GM23338 (cell line): ENCODE measurements around the gene TMC3. TPM values are rescaled to one million over a fixed set of nuclear protein-coding genes. Genes with fewer than 3 reads are reported as not detected.

Experiments
- ETS1 ChIP-seq: IDR thresholded peaks from 2 replicates; pipeline ENCODE4 v1.6.1; 2016; ENCODE audit warnings: antibody characterized with exemption
- EZH2phosphoT487 ChIP-seq: fragments of 200-600 bp; sonication (generic); IDR thresholded peaks from one replicate; pipeline ENCODE4 v1.8.1; 2018; ENCODE audit warnings: antibody characterized with exemption; ENCODE audit not compliant: unreplicated experiment
- REST ChIP-seq: IDR thresholded peaks from one replicate; pipeline ENCODE4 v1.6.1; 2018; ENCODE audit warnings: antibody characterized with exemption; ENCODE audit not compliant: unreplicated experiment
- STAT1 ChIP-seq: IDR thresholded peaks from one replicate; pipeline ENCODE4 v1.6.1; 2016; ENCODE audit warnings: antibody characterized with exemption; ENCODE audit not compliant: unreplicated experiment
- ZNF331 ChIP-seq: fragments of 250-450 bp; sonication (Bioruptor Pico); IDR thresholded peaks from 2 replicates; pipeline ENCODE4 v1.5.0; 2020; ENCODE audit warnings: low read depth, mild to moderate bottlenecking, moderate library complexity
- ZNF462 ChIP-seq: fragments of 250-450 bp; sonication (Bioruptor Pico); IDR thresholded peaks from 2 replicates; pipeline ENCODE4 v1.5.0; 2020; ENCODE audit warnings: mild to moderate bottlenecking, moderate library complexity
- polyA plus RNA-seq: library from polyadenylated mRNA; unstranded; fragments of >200 nt; fragmentation: Nextera tagmentation; extraction: Ambion mirVana; gene quantifications from 2 replicates; pipeline ENCODE4 v1.2.1, GENCODE V29; 2016
- total RNA-seq: library from RNA; depleted of rRNA; stranded (reverse); fragments of >200 nt; shearing (Covaris generic); gene quantifications from 2 replicates; pipeline ENCODE4 v1.2.3, GENCODE V29; 2014

Gene TMC3
- total and polyA plus RNA-seq, 2 experiments from 2014 or later, result 0.10 TPM; not detected in 1

GRCh38 chr15:81330366-81331090 is 43.5 kb downstream of the TMC3 start (continued):
- TF ChIP-seq ZNF462 (CRISPR knock-in tag) (no peak), STAT1 (no peak), ETS1 (no peak), EZH2phosphoT487 (no peak), ZNF331 (CRISPR knock-in tag) (no peak), REST (no peak)
